HCT116 (cell line): ENCODE results near the gene HIVEP2. TPM values are rescaled to one million over a fixed set of nuclear protein-coding genes. Genes with fewer than 3 reads are reported as not detected.
A peak's percentile ranks its signal among the peaks of the same experiment; 100 is the strongest.

Source experiments
- ATAC-seq: fragments of 200-7000 bp; cut with Tn5 transposase; 2 replicates; pipeline ENCODE4 v1.9.1; 2020; ENCODE audit warnings: mild to moderate bottlenecking, moderate library complexity
- BruUV-seq: library from RNA; stranded (reverse); fragments of 400-500 nt; replicated peaks from 2 replicates; lab custom pipeline; 2021; lab: Mats Ljungman, UMichigan
- CTCF ChIA-PET: fragments of 300-600 bp; sonication (Branson Sonifier 250); formaldehyde crosslinking; loops from one replicate; lab custom pipeline; 2021; ENCODE audit warnings: antibody characterized with exemption; lab: Charles Lee
- POLR2A ChIA-PET: fragments of 300-600, 350-600 bp; sonication (Branson Sonifier 250); formaldehyde crosslinking; loops from one replicate; lab custom pipeline; 2021; ENCODE audit warnings: antibody characterized with exemption; lab: Charles Lee
- RAD21 ChIA-PET, 2 experiments: fragments of 300-600 bp; sonication (Branson Sonifier 250); formaldehyde crosslinking; loops; one replicate each; lab custom pipeline; 2023; ENCODE audit warnings: low total read pairs in 2 of 2; ENCODE audit not compliant: uncharacterized antibody in 2 of 2, unreplicated experiment in 2 of 2, low non-redundant PET in 1 of 2; lab: Charles Lee
- DNase-seq: peaks from one replicate; pipeline ENCODE4 v3.0.0-alpha.2; 2010; ENCODE audit warnings: low read depth, low spot score
- H2AFZ ChIP-seq: fragments of 200-600 bp; shearing (Covaris generic), sonication (generic); 2 replicates; pipeline ENCODE4 v1.6.1; 2017; ENCODE audit warnings: low read depth, mixed run types, mixed read lengths, antibody characterized with exemption, low read length; ENCODE audit not compliant: poor library complexity, severe bottlenecking
- H3K27ac ChIP-seq: 2 replicates; pipeline ENCODE4 v1.5.1; 2012; ENCODE audit warnings: low read depth, low read length
- H3K27me3 ChIP-seq: fragments of 200-600 bp; sonication (generic); 2 replicates; pipeline ENCODE4 v1.6.1; 2016; ENCODE audit warnings: mixed run types, low read length, mixed read lengths; ENCODE audit not compliant: insufficient read depth
- H3K36me3 ChIP-seq, 2 experiments: fragments of 200-500 bp in 1 of 2; fragments of 200-600 bp in 1 of 2; sonication (Bioruptor generic) in 1 of 2; sonication (generic) in 1 of 2; 2 replicates each; pipeline versions ENCODE4 v1.5.1 to v1.6.1; 2014 to 2016; ENCODE audit warnings: low read length in 2 of 2, inconsistent platforms in 1 of 2, mixed read lengths in 1 of 2, mixed run types in 1 of 2; ENCODE audit not compliant: insufficient read depth in 2 of 2, control insufficient read depth in 1 of 2
- H3K4me1 ChIP-seq, 2 experiments: fragments of 200-600 bp in 1 of 2; sonication (generic) in 1 of 2; 2 replicates each; pipeline versions ENCODE4 v1.5.1 to v1.6.1; 2012 to 2017; ENCODE audit warnings: low read length in 2 of 2, inconsistent platforms in 1 of 2, mild to moderate bottlenecking in 1 of 2, mixed read lengths in 1 of 2, mixed run types in 1 of 2, moderate library complexity in 1 of 2; ENCODE audit not compliant: insufficient read depth in 2 of 2, control insufficient read depth in 1 of 2
- H3K4me2 ChIP-seq: fragments of 200-600 bp; sonication (generic); 2 replicates; pipeline ENCODE4 v1.6.1; 2017; ENCODE audit warnings: mixed run types, low read length, mixed read lengths
- H3K4me3 ChIP-seq, 2 experiments: fragments of 200-600 bp in 1 of 2; sonication (generic) in 1 of 2; replicated peaks in 1 of 2; 2 replicates each; pipeline ENCODE4 v1.5.1; 2011 to 2016; ENCODE audit warnings: low read length in 2 of 2, control low read depth in 1 of 2, low read depth in 1 of 2, mild to moderate bottlenecking in 1 of 2, mixed read lengths in 1 of 2, mixed run types in 1 of 2
- H3K79me2 ChIP-seq: fragments of 200-600 bp; sonication (generic); 2 replicates; pipeline ENCODE4 v1.6.1; 2017; ENCODE audit warnings: mild to moderate bottlenecking, mixed run types, low read length, moderate library complexity, mixed read lengths; ENCODE audit not compliant: insufficient read depth
- H3K9ac ChIP-seq: fragments of 200-600 bp; sonication (generic); 2 replicates; pipeline ENCODE4 v1.6.1; 2016; ENCODE audit warnings: low read length, mixed read lengths
- H3K9me2 ChIP-seq: fragments of 200-600 bp; sonication (generic), shearing (Covaris generic); 2 replicates; pipeline ENCODE4 v1.6.1; 2017; ENCODE audit warnings: mixed run types, mild to moderate bottlenecking, moderate library complexity; ENCODE audit not compliant: insufficient read depth
- H3K9me3 ChIP-seq, 2 experiments: fragments of 200-500 bp in 1 of 2; fragments of 200-600 bp in 1 of 2; sonication (Bioruptor generic) in 1 of 2; sonication (generic) in 1 of 2; 2 replicates each; pipeline ENCODE4 v1.6.1; 2014 to 2017; ENCODE audit warnings: low read length in 2 of 2, mixed read lengths in 2 of 2, inconsistent platforms in 1 of 2, low read depth in 1 of 2, mild to moderate bottlenecking in 1 of 2, mixed run types in 1 of 2, moderate library complexity in 1 of 2; ENCODE audit not compliant: control insufficient read depth in 1 of 2, insufficient read depth in 1 of 2
- H4K20me1 ChIP-seq: fragments of 200-600 bp; sonication (generic), shearing (Covaris generic); 2 replicates; pipeline ENCODE4 v1.6.1; 2017; ENCODE audit warnings: mixed run types, mild to moderate bottlenecking, moderate library complexity; ENCODE audit not compliant: insufficient read depth
- CBX3 ChIP-seq: IDR thresholded peaks from 2 replicates; pipeline ENCODE4 v1.6.1; 2012; ENCODE audit warnings: low read depth
- CEBPB ChIP-seq: IDR thresholded peaks from 2 replicates; pipeline ENCODE4 v1.6.1; 2012; ENCODE audit warnings: low read depth
- CTCF ChIP-seq, 3 experiments: fragments of 200-600 bp in 1 of 3; sonication (generic) in 1 of 3; IDR thresholded peaks in 2 of 3; conservative IDR thresholded peaks in 1 of 3; 2 replicates each; pipeline ENCODE4 v1.5.1; 2012 to 2017; ENCODE audit warnings: low read depth in 2 of 3, low read length in 2 of 3, antibody characterized with exemption in 1 of 3, borderline replicate concordance in 1 of 3, control low read depth in 1 of 3, mild to moderate bottlenecking in 1 of 3, mixed read lengths in 1 of 3, mixed run types in 1 of 3, moderate library complexity in 1 of 3; ENCODE audit not compliant: insufficient read depth in 1 of 3
- EGR1 ChIP-seq: IDR thresholded peaks from 2 replicates; pipeline ENCODE4 v1.6.1; 2012; ENCODE audit warnings: low read depth
- EZH2 ChIP-seq: fragments of 200-600 bp; sonication (generic); IDR thresholded peaks from 2 replicates; pipeline ENCODE4 v1.6.1; 2017; ENCODE audit warnings: antibody characterized with exemption, mixed run types
- FOSL1 ChIP-seq: IDR thresholded peaks from 2 replicates; pipeline ENCODE4 v1.6.1; 2012; ENCODE audit warnings: low read depth
- JUND ChIP-seq: IDR thresholded peaks from 2 replicates; pipeline ENCODE4 v1.6.1; 2012
- MAX ChIP-seq: IDR thresholded peaks from 2 replicates; pipeline ENCODE4 v1.6.1; 2012
- POLR2A ChIP-seq: IDR thresholded peaks from 2 replicates; pipeline ENCODE4 v1.7.0; 2011; ENCODE audit warnings: borderline replicate concordance; ENCODE audit not compliant: insufficient read depth, insufficient read length; ENCODE audit errors: extremely low read depth
- POLR2AphosphoS5 ChIP-seq: IDR thresholded peaks from 2 replicates; pipeline ENCODE4 v1.6.1; 2011; ENCODE audit warnings: mild to moderate bottlenecking, low read depth, low read length, moderate library complexity
- RAD21 ChIP-seq: IDR thresholded peaks from 2 replicates; pipeline ENCODE4 v1.6.1; 2012; ENCODE audit warnings: low read depth, mild to moderate bottlenecking
- REST ChIP-seq: IDR thresholded peaks from 2 replicates; pipeline ENCODE4 v1.6.1; 2012; ENCODE audit warnings: low read depth
- SP1 ChIP-seq: IDR thresholded peaks from 2 replicates; pipeline ENCODE4 v1.6.1; 2012; ENCODE audit warnings: low read depth
- SRF ChIP-seq: IDR thresholded peaks from 2 replicates; pipeline ENCODE4 v1.6.1; 2012; ENCODE audit warnings: low read depth
- TCF7L2 ChIP-seq: IDR thresholded peaks from 2 replicates; pipeline ENCODE4 v1.7.0; 2011; ENCODE audit warnings: borderline replicate concordance, inconsistent platforms; ENCODE audit not compliant: insufficient read depth, insufficient read length; ENCODE audit errors: extremely low read depth
- YY1 ChIP-seq: IDR thresholded peaks from 2 replicates; pipeline ENCODE4 v1.6.1; 2011; ENCODE audit warnings: low read length, low read depth, moderate library complexity, mild to moderate bottlenecking; ENCODE audit not compliant: insufficient replicate concordance; ENCODE audit errors: extremely low read depth
- ZBTB33 ChIP-seq: IDR thresholded peaks from 2 replicates; pipeline ENCODE4 v1.6.1; 2011; ENCODE audit warnings: mild to moderate bottlenecking, low read length, moderate library complexity; ENCODE audit not compliant: insufficient replicate concordance; ENCODE audit errors: extremely low read depth
- ZFX ChIP-seq: fragments of 450-650 bp; IDR thresholded peaks from 2 replicates; pipeline ENCODE4 v1.6.1; 2017
- ZNF274 ChIP-seq: fragments of 200-500 bp; sonication (Bioruptor generic); IDR thresholded peaks from 2 replicates; pipeline ENCODE4 v1.6.1; 2014; ENCODE audit warnings: mild to moderate bottlenecking, low read depth, low read length, inconsistent platforms
- intact Hi-C: fragments of 100-400 bp; cut with micrococcal nuclease; formaldehyde crosslinking; loops from 2 replicates; pipeline ENCODE4 v1.10.0; 2022
- total RNA-seq: library from RNA; stranded (reverse); gene quantifications from one replicate; pipeline ENCODE4 v1.2.1, GENCODE V29; 2021; ENCODE audit not compliant: unreplicated experiment

Gene HIVEP2
- total RNA-seq, 1 experiment from 2014 or later: 8.1 TPM

GRCh38 chr6:142845624-142846458 lies 99.1 kb downstream of the HIVEP2 start:
- ChIA-PET POLR2A (no interaction called here), RAD21 (no interaction called here), CTCF (interaction anchor here (1.6 kb wide), 1 partner anchor 99 kb away, joined by 3 read pairs; no protein-coding TSS in a partner anchor)
- BruUV-seq: no TSS peak
- peak overlapping the region; percentile 28 for H3K27ac ChIP-seq
- H3K4me1 ChIP-seq: peaks cover 23 to 54% of the 10 kb centered on the region in 2 experiments
- ATAC-seq (peak; percentile 88), DNase-seq (peak; percentile 74)
- peak overlapping the region; percentile 94 for H3K4me2 ChIP-seq
- peak overlapping the region; percentile 26 to 58 for H3K4me3 ChIP-seq
- intact Hi-C loops: no loop called here
- no peaks in the 10 kb centered on the region for H4K20me1 ChIP-seq
- H3K9ac ChIP-seq: peak overlapping the region; percentile 47
- no peaks in the 10 kb centered on the region for H3K9me3 ChIP-seq
- no peaks in the 10 kb centered on the region for H3K9me2 ChIP-seq
- peak overlapping the region; percentile 26 for H2AFZ ChIP-seq
- no peaks in the 10 kb centered on the region for H3K27me3 ChIP-seq
- H3K79me2 ChIP-seq: no peaks in the 10 kb centered on the region
- H3K36me3 ChIP-seq: no peaks in the 10 kb centered on the region
- TF ChIP-seq RAD21 (no peak), CTCF (IDR thresholded peaks at IDR 0.05 in 2 of 3, conservative IDR thresholded peaks at IDR 0.05 in 1 of 3; ENCODE audit: borderline replicate concordance in 1 of 3, insufficient read depth in 1 of 3, low read depth in 2 of 3, low read length in 2 of 3) (no peak), SP1 (peak; percentile 21), ZBTB33 (no peak), FOSL1 (no peak), JUND (no peak; the same call in 1 of the 2 replicates), CEBPB (no peak), ZNF274 (no peak), TCF7L2 (peak; percentile 98), EZH2 (no peak), EGR1 (no peak), MAX (no peak; the same call in 1 of the 2 replicates), ZFX (no peak), POLR2AphosphoS5 (peak; percentile 62), REST (no peak), POLR2A (no peak), YY1 (no peak), SRF (no peak), CBX3 (no peak)
